Sigmoid colon (tissue), 7 donors: Measurements from ENCODE around the gene PATJ. TPM values are rescaled to one million over a fixed set of nuclear protein-coding genes. Genes with fewer than 3 reads are reported as not detected.

ENCODE experiments used
- DNase-seq: peaks from one replicate; pipeline ENCODE4 v3.0.0-alpha.2; 2019
- H3K27ac ChIP-seq, 4 donors: fragments of 200-600 bp; sonication (generic); one replicate each; pipeline ENCODE4 v1.5.1; 2016 to 2019; ENCODE audit warnings: mild to moderate bottlenecking in 1 of 4
- H3K27me3 ChIP-seq, 3 donors: fragments of 200-600 bp; sonication (generic); one replicate each; pipeline ENCODE4 v1.5.1; 2019; ENCODE audit warnings: mild to moderate bottlenecking in 1 of 3
- H3K36me3 ChIP-seq, 4 donors: fragments of 200-600 bp; sonication (generic); one replicate each; pipeline ENCODE4 v1.5.1; 2016 to 2019
- H3K4me1 ChIP-seq, 4 donors: fragments of 200-600 bp; sonication (generic); one replicate each; pipeline ENCODE4 v1.5.1; 2017 to 2019
- H3K4me3 ChIP-seq, 4 donors: fragments of 200-600 bp; sonication (generic); one replicate each; pipeline ENCODE4 v1.5.1; 2017 to 2019; ENCODE audit warnings: mild to moderate bottlenecking in 2 of 4, moderate library complexity in 1 of 4
- H3K9me3 ChIP-seq, 4 donors: fragments of 200-600 bp in 3 of 4; sonication (generic) in 3 of 4; one replicate each; pipeline versions ENCODE4 v1.5.1 to v1.6.1; 2013 to 2019
- CTCF ChIP-seq, 4 experiments: fragments of 450-650 bp in 3 of 4; fragments of 200-600 bp in 1 of 4; IDR thresholded peaks; one replicate each; pipeline ENCODE4 v1.5.1; 2016 to 2019; ENCODE audit warnings: antibody characterized with exemption in 4 of 4, mild to moderate bottlenecking in 3 of 4, moderate library complexity in 2 of 4
- EP300 ChIP-seq, 4 donors: sonication (generic); formaldehyde crosslinking; IDR thresholded peaks; one replicate each; pipeline ENCODE4 v1.6.1; 2017; ENCODE audit warnings: antibody characterized with exemption in 4 of 4
- POLR2A ChIP-seq, 2 donors: fragments of 450-650 bp; IDR thresholded peaks; one replicate each; pipeline ENCODE4 v1.6.1; 2016; ENCODE audit warnings: antibody characterized with exemption in 2 of 2, mild to moderate bottlenecking in 2 of 2, moderate library complexity in 2 of 2
- POLR2AphosphoS5 ChIP-seq, 4 donors: sonication (generic); formaldehyde crosslinking; IDR thresholded peaks; one replicate each; pipeline ENCODE4 v1.6.1; 2017; ENCODE audit warnings: antibody characterized with exemption in 4 of 4
- WGBS, 2 donors: extraction: QIAGEN DNeasy Blood & Tissue Kit; methylation state at CpG; one replicate each; pipeline ENCODE4 v1.1.7; 2013; 5-methylcytosine and 5-hydroxymethylcytosine counted together
- intact Hi-C: fragments of 100-400 bp; cut with DNase I; formaldehyde crosslinking; loops from one replicate; pipeline ENCODE4 v1.15.1; 2023
- polyA plus RNA-seq, 3 donors: library from polyadenylated mRNA; stranded (reverse); fragments of 200-250 nt; gene quantifications; one replicate each; pipeline ENCODE4 v1.2.3, GENCODE V29; 2013
- total RNA-seq, 4 donors: library from RNA; depleted of rRNA; stranded (reverse); fragments of >200 nt; gene quantifications; one replicate each; pipeline ENCODE4 v1.1.0, GENCODE V29; 2016
- donor health status: healthy with polysubstance abuse.
- donor health status: Bipolar disorder and iron deficiency.
- donor health status: healthy.

The PATJ gene
- total and polyA plus RNA-seq, 7 donors: 10.2 to 33.2 (median 21.3) TPM

DNA sequence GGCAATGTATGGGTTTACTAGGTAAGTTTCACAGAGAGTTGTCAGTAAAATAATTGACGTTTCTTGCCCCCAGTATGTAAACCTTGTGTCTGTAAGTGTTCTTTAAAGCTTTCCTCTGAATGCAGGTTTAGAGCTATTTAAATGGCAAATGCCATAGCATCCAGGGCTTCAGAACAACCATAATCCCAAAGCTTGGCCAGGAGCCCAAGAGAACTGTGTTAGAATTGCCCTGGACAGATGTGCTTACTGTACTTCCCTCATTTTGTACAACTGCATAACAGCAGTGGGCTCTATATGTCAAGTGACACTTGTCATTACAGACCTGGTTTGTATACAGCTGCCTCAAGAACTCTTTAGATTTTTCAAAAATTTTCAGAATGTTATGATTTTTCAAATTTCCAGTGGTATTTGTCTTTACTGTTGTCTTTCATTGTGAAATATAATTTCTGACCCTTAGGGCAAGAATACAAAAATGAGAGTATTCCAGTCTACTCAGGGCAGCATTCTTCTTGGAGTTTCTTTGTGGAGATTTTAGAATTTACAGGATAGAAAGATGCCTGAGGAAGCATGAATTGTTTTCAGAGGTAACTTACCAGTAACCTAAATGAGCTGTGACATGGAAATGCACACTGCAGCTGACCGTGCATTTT is 315.5 kb downstream of the PATJ start:
- Histone ChIP-seq H3K9me3 (no peaks in the 10 kb centered on the region), H3K27me3 (no peaks in the 10 kb centered on the region), H3K27ac (no peak overlapping the region), H3K4me3 (no peak overlapping the region), H3K36me3 (no peaks in the 10 kb centered on the region), H3K4me1 (no peaks in the 10 kb centered on the region)
- no peak for DNase-seq
- intact Hi-C loops: no loop called here
- WGBS, 2 donors: 91 to 95% methylated on average over 2 of the region's 2 CpGs
- TF ChIP-seq POLR2AphosphoS5 (IDR thresholded peaks at IDR 0.05): no peak
- no peak for TF ChIP-seq CTCF (IDR thresholded peaks at IDR 0.05)
- no peak for TF ChIP-seq POLR2A (IDR thresholded peaks at IDR 0.05)
- no peak for TF ChIP-seq EP300 (IDR thresholded peaks at IDR 0.05)

DNA sequence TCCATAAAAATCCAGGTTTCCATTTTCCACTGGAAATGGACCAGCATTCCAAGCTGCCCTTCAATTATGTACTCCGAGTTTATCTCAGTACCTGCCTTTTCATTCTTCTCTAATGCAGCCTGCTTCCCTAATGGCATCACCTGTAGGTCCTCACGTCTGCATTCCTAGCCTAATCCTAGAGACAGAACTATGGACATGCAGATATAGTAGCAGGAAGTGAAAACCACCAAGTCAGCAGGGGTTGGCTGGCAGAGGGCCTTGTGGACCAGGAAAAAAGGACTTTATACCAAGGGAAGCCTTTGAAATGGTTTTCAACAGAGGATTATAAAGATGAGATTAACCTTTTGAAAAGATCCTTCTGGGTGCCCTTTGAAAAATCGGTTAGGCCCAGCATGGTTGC is 316.7 kb downstream of the PATJ start:
- Histone ChIP-seq H3K4me3 (no peak overlapping the region), H3K27me3 (no peaks in the 10 kb centered on the region), H3K4me1 (no peaks in the 10 kb centered on the region), H3K9me3 (no peaks in the 10 kb centered on the region), H3K36me3 (no peaks in the 10 kb centered on the region), H3K27ac (no peak overlapping the region)
- TF ChIP-seq POLR2A (IDR thresholded peaks at IDR 0.05) (no peak), EP300 (IDR thresholded peaks at IDR 0.05) (no peak), CTCF (IDR thresholded peaks at IDR 0.05) (no peak), POLR2AphosphoS5 (IDR thresholded peaks at IDR 0.05) (no peak)
- 70 to 73% methylated on average over 3 of the region's 3 CpGs for WGBS, 2 donors
- no peak for DNase-seq
- intact Hi-C loops: no loop called here

DNA sequence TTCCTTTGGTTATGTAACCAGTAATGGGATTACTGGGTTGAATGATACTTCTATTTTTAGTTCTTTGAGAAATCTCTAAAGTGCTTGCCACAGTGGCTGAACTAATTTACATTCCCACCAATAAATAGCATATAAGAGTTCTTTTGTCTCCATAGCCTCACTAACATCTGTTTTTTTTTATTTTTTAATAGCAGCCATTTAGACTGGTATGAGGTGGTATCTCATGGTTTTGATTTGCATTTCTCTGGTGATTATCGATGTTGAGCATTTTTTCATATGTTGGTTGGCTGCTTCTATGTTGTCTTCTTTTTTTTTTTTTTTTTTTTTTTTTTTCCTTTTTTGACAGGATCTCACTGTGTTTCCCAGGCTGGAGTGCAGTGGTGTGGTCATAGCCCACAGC is 319.8 kb downstream of the PATJ start:
- TF ChIP-seq EP300 (IDR thresholded peaks at IDR 0.05) (no peak), CTCF (IDR thresholded peaks at IDR 0.05) (no peak), POLR2A (IDR thresholded peaks at IDR 0.05) (no peak), POLR2AphosphoS5 (IDR thresholded peaks at IDR 0.05) (no peak)
- Histone ChIP-seq H3K4me1 (no peaks in the 10 kb centered on the region), H3K36me3 (no peaks in the 10 kb centered on the region), H3K4me3 (no peak overlapping the region), H3K9me3 (no peaks in the 10 kb centered on the region), H3K27me3 (no peaks in the 10 kb centered on the region), H3K27ac (no peak overlapping the region)
- intact Hi-C loops: no loop called here
- no peak for DNase-seq
- WGBS, 2 donors: 93 to 98% methylated on average over 1 of the region's 1 CpG

DNA sequence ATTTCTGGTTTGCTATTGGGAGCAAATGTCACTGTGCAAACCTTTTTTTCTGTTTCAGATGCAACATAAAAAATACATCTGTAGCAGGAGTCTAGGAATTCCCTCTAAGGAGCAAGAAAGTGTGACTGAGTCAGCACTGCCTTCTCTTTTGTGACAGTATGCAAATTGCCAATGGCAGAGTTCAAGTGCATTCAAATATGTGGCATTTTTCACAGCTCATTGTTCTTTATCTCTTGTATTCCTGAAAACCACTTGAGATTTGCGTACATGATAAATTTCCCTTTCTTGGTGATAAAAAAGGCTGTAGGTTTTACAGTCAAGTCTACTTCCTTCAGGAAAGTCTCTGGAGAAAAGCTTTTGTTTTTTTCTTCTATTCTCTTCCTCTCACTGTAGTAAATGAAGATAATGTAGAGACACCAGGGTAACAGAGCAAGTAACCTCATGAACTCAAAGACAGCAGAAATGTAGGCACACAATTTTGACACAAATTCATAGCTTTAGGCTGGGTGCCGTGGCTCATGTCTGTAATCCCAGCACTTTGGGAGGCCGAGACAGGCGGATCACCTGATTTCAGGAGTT is 322.6 kb downstream of the PATJ start:
- no peaks in the 10 kb centered on the region for H3K27me3 ChIP-seq
- DNase-seq: no peak
- no peak overlapping the region for H3K27ac ChIP-seq
- H3K36me3 ChIP-seq: no peaks in the 10 kb centered on the region
- H3K9me3 ChIP-seq: no peaks in the 10 kb centered on the region
- 90 to 99% methylated on average over 4 of the region's 4 CpGs for WGBS, 2 donors
- intact Hi-C loops: no loop called here
- H3K4me1 ChIP-seq: peaks cover 0 to 23% (median 17%) of the 10 kb centered on the region in 4 donors
- H3K4me3 ChIP-seq: no peak overlapping the region
- no peak for TF ChIP-seq CTCF (IDR thresholded peaks at IDR 0.05)
- TF ChIP-seq EP300 (IDR thresholded peaks at IDR 0.05): no peak
- TF ChIP-seq POLR2AphosphoS5 (IDR thresholded peaks at IDR 0.05): no peak
- TF ChIP-seq POLR2A (IDR thresholded peaks at IDR 0.05): no peak
